Inflammatory macrophage (primary cell): ENCODE results near the gene PTPRO.

Experiments used
- DNase-seq, 2 donors: peaks; one replicate each; pipeline ENCODE4 v3.0.0-alpha.2; 2020 to 2022
- total RNA-seq, 18 experiments: gene quantifications; one replicate each; lab custom pipeline; 2026; ENCODE audit warnings: mixed read lengths in 6 of 18, inconsistent platforms in 2 of 18; lab: John Stamatoyannopoulos, UW

The PTPRO gene
- 45.2 to 202 (median 141) reads per million in 18 experiments for total RNA-seq

- DNase-seq, result no peak
Observed at GRCh38 chr12:15322164-15323061, at the start of gene PTPRO. Gene PTPRO (plus strand): TSS chr12:15322508.

DNA sequence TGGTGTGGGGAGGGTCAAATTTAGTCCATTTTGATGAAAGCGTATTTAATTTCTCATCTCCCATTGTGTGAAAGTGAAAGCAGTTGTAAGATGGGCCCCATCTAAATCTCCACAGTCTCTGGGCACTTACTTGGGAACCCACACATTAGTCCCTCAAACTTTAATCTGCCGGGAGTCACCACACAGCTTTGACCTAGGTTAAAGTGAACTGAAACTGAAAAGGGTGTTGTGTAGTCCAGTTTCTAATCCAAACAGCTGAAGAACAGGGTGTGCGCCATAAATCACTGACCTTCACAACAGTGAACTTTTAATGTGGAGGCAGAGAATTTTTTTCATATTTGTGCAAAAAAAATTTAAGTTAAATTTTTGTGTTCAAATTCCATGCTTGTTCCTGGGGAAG is 48.4 kb upstream of the PTPRO start:
- DNase-seq, result no peak

DNA sequence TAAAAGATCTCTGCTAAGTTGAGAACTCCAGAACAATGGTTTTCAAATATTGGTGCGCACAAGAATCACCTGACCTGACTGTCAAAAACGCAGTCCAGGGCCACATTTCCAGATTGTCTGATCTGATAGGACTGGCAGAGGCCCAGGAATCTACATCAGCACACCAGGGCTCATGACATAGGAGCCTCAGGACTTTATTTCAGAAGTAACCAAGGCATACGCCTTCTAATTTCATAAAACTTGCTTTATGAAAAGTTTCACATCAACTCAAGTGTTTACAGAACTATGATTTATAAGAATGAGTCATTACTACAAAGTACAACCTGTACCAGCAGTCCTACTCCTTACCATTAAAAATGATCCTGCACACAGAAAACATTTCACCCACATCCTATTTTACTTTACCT is 47.7 kb upstream of the PTPRO start:
- DNase-seq, result no peak

DNA sequence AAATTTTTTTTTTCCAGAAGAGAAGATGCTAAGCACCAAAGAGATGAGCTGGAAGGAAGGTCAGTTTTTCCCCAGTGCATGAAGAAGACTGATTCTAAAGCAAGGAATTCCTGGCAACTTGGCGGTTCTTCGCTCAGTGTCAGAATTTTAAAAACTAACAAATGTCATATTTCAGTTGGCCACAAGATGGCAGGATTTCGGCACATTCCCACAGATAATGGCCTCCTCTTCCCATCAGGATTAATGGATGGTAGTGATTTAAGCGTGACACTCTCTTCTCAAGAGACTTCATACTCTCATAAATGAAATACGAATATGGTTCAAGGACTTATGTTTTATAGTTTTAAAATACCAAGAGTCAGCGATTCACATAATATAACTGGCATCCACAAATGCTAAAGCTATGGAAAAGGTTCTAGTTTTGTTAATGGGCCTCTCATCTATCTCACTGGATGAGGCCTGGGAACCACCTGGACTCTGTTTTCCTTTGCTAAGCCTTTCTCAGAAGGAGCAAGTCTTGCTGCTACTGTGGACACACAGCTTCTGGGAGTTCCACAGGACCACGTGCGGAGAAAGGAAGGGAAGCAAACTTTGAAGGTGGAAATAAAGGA is 46.1 kb upstream of the PTPRO start:
- peak; percentile 24 to 29 for DNase-seq

GRCh38 chr12:15278816-15279658 is 43.3 kb upstream of the PTPRO start:
- no peak for DNase-seq

- no peak for DNase-seq
Observed at GRCh38 chr12:15280930-15281329, 41.4 kb upstream of the PTPRO start.

DNA sequence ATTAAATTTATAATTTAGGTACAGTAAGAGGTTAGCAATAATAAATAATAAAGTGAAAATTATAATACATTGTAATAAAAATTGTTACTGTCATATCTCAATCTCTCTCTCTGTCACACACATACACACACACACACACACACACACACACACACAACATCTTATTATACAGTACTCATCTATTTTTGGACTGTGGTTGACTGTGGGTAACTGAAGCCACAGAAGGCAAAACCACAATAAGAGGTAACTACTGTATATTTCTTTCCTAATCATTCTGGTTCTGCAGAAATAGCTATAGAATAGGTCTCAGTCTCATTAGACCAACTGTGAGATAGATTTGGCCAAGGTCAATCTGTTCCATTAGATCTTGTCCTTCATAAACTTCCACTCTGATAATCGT is 33.1 kb upstream of the PTPRO start:
- DNase-seq, result no peak

DNA sequence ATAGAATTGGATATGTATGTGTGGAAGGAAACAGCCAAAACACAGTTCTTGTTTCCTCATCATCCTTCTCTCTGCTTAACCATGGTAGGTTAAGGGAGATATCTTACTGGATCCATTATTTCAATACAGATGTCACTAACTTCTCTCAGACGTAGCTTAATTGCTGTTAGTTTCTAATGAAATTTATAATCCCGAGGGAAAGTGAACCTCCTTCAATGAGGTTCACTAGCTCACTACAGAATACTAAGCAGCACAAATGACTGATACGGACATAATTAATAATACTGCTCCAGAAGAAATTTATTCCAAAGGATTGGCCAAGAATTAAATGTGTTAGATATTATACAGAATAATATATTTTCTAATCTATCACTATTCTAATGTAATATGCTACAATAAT is 28.6 kb upstream of the PTPRO start:
- DNase-seq, result no peak

GRCh38 chr12:15299947-15300346 is 22.4 kb upstream of the PTPRO start:
- no peak for DNase-seq

DNA sequence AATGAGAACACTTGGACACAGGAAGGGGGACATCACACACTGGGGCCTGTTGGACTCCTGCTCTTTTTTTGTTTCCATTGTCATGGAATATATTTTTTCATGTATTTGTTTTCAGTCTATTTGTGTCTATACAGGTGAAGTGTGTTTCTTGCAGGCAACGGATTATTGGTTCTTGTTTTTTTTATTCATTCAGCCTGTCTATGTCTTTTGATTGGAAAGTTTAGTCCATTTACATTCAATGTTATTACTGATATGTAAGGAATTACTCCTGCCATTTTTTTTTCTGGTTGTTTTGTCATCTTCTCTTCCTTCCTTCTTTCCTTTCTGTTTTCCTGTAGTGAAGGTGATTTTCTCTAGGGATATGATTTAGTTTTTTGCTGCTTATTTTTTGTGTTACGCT is 18.0 kb upstream of the PTPRO start:
- DNase-seq, result no peak

- no peak for DNase-seq
Observed at GRCh38 chr12:15306605-15307004, 15.7 kb upstream of the PTPRO start.

DNA sequence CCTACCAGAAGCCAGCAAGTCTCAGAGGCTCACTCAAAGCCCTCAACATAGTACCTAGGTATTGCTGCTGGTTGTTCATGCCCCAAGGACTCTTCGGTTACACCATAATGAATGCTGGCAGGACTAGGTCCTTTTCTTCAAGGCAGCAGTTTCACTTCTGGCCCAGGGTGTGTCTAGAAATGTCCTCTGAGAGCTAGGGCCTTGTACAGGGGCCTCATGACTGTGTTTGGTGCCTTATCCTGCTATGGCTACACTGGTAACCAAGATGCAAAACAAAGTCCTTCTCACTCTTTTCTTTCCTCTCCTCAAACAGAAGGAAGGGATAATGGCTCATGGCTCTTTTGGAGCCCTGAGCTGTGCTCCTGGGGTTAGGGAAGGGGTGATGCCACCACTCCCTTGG is 15.2 kb upstream of the PTPRO start:
- no peak for DNase-seq

GRCh38 chr12:15318841-15319240 is 3.5 kb upstream of the PTPRO start:
- no peak for DNase-seq

GRCh38 chr12:15320881-15321280 is 1.4 kb upstream of the PTPRO start:
- no peak for DNase-seq

DNA sequence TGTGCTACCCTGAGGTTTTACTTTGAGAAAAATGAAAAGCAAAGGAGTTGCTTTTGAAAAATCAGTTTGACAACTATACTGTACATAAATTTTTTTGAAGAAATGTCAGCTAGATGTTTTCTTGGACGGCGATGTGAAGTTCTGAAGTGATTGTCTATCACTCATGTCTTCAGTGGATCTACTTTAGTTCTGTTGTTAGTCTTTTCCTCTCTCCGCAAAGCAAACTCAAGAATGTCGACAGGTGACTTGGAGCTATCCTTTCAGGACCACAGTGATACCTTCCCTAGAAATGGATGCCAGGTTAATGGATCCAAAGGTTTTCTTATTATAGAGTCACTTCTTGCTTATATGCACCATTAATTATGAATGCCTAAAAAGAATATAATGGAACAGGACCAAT is 1.2 kb downstream of the PTPRO start:
- no peak for DNase-seq

DNA sequence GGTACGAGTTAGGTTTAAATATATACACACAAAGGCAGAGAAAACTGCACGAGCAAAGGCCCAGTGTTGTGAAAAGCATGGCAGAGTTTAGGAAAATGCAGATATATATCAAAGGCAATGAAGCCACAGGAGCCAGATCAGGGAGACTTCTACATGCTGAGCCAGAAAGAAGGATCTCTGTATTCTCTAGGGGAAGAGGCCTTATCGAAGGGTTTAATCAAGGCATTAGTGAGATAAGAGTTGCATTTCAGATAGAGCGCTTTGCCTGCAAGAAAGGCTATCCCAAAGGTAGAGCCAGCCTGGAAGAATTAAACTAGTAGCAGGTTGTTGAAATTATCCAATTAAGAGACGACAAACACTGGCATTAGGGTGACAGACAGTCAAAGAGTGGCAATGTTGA is 7.6 kb downstream of the PTPRO start:
- no peak for DNase-seq

DNA sequence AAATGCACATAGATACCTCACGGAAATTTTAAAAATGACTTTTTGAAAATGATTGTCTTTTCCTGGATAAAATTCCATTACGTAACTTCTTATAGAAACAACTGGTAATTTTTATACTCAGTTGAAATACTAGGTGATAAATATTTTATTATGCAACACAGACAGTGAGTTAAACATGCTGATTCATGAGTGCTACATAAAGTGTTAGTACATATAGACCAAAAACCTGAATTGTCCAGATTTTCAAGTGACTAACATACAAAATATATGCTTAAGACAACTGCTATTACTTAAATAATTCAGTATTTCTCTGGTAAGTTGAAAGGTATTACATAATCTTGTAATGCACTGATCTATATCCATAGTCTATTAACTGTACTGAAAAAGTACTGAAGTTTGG is 11.9 kb downstream of the PTPRO start:
- DNase-seq, result no peak

DNA sequence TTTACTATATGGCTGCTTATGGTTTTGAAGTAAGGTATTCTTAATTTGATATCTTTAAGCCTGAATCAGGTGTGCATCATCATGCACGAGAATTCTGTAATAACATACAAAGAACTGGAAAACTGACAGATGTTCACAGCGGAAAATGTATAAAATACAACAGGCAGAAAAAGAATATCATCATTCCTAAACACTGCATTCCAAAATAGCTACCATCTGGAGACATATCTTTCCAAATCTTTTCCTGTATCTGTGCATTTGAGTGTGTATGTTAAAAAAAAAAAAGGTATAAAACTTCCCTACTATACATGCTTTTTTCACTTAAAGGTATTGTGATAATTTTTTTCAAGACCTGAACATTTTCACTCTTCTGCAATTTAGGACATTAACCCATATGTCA is 13.7 kb downstream of the PTPRO start:
- DNase-seq, result no peak

DNA sequence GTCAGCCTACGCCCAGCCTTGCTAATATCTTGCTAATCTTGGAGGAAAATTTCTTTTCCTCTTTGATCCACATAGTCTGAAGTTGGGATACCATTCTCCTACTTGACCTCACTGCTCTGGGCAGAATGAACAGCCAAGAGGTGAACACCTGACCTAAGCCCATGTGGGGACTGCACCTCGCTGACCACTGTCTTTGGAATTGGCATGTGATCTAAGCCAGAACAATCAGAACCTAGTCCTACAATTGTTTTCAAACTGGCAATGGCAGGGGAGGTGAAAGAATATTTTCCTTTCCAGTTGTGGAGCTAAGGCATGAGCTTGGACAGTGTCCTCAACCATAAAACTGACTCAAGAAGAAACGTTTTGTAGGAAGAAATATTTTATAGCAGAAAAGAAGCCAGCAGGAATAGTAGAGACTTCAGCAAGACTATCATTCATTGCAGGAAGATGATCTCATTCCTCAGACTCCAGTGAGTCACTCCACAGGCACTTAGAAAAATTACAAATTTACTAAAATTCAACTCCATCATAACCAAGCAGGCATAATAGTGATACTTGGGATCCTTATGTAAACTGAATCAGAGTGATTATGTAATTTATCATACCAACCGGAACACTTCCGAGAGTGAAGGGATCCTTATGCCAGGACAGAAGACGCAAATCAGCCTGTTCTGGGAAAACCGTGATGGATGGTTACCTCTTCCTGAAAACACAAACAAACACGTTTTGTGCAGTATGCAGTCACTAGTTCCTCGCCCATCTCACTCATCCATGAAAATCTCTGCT is 14.7 kb downstream of the PTPRO start:
- no peak for DNase-seq

DNA sequence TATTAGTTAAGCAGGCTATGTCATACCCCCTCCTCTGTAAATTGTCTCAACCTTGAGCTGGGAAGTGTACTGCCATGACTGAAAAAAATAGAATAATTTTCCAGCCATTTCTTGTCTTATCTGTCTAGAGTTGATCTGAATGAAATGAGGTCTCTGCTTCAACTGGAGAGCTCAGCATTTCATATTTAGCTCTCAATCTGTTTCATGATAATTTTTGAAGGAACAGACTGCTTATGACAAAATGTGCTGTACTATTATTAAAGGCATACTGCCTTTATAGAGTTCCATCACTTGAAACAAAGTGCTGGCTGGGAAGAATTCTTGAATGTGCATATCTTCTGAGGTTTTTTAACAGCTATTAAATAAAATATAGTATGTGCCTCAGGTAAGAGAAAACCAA is 19.1 kb downstream of the PTPRO start:
- no peak for DNase-seq

DNA sequence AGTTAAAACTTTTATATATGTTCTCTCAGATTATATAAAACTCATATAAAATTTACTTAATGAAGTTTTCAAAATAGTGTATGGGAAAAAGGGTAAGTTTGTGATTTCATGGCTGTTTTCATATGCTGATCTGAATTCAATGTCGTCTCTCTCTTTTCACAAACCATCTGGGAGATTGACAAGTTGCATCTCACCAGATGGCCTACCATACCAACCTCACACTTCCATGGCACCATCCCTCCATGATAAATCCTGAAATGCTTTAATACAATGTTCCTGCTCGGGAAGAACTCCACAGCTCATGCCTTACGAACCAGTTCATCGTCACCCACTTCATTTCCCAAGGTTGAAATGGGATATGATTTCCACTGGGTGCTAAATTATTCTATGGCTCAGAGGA is 22.3 kb downstream of the PTPRO start:
- no peak for DNase-seq

- DNase-seq, result no peak
Observed at GRCh38 chr12:15346488-15346887, 24.2 kb downstream of the PTPRO start.

GRCh38 chr12:15350643-15351042 is 28.3 kb downstream of the PTPRO start:
- no peak for DNase-seq
